ENCODE results near the gene GINS3.

GRCh38 chr16:58402796-58403195 lies 10.5 kb downstream of the GINS3 start:
- TF ChIP-seq CTCF (IDR thresholded peaks at IDR 0.05 in 8 of 11, conservative IDR thresholded peaks at IDR 0.05 in 3 of 11) (no peak), POLR2AphosphoS5 (IDR thresholded peaks at IDR 0.05) (no peak), POLR2A (IDR thresholded peaks at IDR 0.05) (no peak)

Data from spleen (tissue), 7 donors.